Endothelial cell of umbilical vein (primary cell): ENCODE results near the gene CAPG.
"Not testable (repeated sequence)": the region's sequence is repeated elsewhere in the genome, so short reads cannot be mapped to it uniquely, and the experiment has no call there.

ENCODE experiments used
- EZH2 ChIP-seq: IDR thresholded peaks from 2 replicates; pipeline ENCODE4 v1.6.1; 2012; ENCODE audit warnings: borderline replicate concordance, low read depth, mild to moderate bottlenecking, moderate library complexity, low read length, inconsistent platforms; ENCODE audit not compliant: severe bottlenecking
- POLR2AphosphoS5 ChIP-seq: IDR thresholded peaks from 2 replicates; pipeline ENCODE4 v1.6.1; 2012; ENCODE audit warnings: low read depth, mild to moderate bottlenecking, control low read depth, low read length, moderate library complexity; ENCODE audit not compliant: insufficient read depth
- TF ChIP-seq, protein P1 (sequence below), 2 donors: IDR thresholded peaks; 1 replicate in 1 of 2; 2 replicates in 1 of 2; pipeline ENCODE4 v1.5.1; 2011; ENCODE audit warnings: low read length in 2 of 2, mild to moderate bottlenecking in 2 of 2, moderate library complexity in 2 of 2, control low read depth in 1 of 2, inconsistent platforms in 1 of 2, low read depth in 1 of 2; ENCODE audit not compliant: insufficient read depth in 1 of 2; ENCODE audit errors: extremely low read depth in 1 of 2
- TF ChIP-seq, protein P2 (sequence below): IDR thresholded peaks from 2 replicates; pipeline ENCODE4 v1.6.1; 2011; ENCODE audit not compliant: insufficient read depth, insufficient read length

DNA sequence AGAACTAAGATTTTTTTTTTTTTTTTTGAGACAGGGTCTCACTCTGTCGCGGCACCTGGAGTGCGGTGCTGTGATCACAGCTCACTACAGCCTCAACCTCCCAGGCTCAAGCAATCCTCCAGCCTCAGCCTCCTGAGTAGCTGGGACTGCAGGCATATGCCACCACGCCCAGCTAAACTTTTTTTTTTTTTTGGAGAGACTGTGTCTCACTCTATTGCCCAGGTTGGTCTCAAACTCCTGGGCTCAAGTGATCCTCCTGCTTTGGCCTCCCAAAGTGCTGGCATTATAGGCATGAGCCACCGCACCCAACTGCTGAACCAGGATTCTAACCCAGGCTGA lies 4.2 kb upstream of the CAPG start:
- TF ChIP-seq, protein P1, sequence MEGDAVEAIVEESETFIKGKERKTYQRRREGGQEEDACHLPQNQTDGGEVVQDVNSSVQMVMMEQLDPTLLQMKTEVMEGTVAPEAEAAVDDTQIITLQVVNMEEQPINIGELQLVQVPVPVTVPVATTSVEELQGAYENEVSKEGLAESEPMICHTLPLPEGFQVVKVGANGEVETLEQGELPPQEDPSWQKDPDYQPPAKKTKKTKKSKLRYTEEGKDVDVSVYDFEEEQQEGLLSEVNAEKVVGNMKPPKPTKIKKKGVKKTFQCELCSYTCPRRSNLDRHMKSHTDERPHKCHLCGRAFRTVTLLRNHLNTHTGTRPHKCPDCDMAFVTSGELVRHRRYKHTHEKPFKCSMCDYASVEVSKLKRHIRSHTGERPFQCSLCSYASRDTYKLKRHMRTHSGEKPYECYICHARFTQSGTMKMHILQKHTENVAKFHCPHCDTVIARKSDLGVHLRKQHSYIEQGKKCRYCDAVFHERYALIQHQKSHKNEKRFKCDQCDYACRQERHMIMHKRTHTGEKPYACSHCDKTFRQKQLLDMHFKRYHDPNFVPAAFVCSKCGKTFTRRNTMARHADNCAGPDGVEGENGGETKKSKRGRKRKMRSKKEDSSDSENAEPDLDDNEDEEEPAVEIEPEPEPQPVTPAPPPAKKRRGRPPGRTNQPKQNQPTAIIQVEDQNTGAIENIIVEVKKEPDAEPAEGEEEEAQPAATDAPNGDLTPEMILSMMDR (IDR thresholded peaks at IDR 0.05; ENCODE audit: extremely low read depth in 1 of 2, insufficient read depth in 1 of 2, low read depth in 1 of 2, low read length in 2 of 2) = not testable (repeated sequence)
- not testable (repeated sequence) for TF ChIP-seq POLR2AphosphoS5, EZH2
- TF ChIP-seq, protein P2, sequence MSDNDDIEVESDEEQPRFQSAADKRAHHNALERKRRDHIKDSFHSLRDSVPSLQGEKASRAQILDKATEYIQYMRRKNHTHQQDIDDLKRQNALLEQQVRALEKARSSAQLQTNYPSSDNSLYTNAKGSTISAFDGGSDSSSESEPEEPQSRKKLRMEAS = not testable (repeated sequence)
